Activated CD4-positive, alpha-beta T cell treated with anti-CD3 and anti-CD28 coated beads, Interleukin-2, Interleukin-4, amounts not matched to agents 100 ng/mL and 50 ng/mL, durations not matched to agents 16 hours and 8 hours (primary cell): ENCODE measurements around the gene ANTXR2.

Source experiments
- DNase-seq: peaks from one replicate; pipeline ENCODE4 v3.0.0-alpha.2; 2020; ENCODE audit warnings: low spot score

ANTXR2 gene

DNA sequence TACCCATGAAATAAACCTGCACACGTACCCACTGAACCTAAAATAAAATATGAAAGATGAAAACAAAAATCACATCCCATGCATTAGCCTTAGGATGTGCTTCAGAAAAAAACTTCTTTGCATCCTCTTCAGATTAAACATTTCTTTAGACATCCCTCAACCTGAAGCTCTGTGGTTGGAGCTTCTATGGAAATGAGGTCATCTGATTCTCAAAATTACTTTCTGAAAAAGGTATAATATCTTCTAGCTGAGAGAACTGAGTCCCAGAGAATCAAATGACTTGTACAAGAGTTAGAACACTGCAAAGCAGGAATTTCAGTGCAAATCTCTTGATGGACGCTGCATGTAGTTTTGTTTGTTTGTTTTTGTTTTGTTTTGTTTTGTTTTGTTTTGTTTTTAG is 19.1 kb upstream of the ANTXR2 start:
- no peak for DNase-seq

DNA sequence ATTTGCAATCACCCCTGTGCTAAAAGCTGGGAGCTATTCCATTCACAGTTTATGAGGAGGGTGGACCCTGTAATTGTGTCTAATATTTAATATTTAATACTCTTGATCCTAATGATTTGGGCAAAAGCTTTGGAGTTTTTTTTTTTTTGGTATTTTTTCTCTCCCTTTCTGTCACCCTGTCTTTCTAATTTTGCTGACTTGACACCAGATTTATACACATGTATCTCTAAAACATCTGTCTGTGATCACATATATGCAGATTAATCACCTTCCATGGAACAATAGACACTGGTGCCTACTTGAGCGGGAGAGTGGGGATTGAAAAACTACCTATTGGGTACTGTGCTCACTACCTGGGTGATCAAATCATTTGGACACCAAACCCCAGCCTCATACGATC is 18.7 kb upstream of the ANTXR2 start:
- DNase-seq: no peak

DNA sequence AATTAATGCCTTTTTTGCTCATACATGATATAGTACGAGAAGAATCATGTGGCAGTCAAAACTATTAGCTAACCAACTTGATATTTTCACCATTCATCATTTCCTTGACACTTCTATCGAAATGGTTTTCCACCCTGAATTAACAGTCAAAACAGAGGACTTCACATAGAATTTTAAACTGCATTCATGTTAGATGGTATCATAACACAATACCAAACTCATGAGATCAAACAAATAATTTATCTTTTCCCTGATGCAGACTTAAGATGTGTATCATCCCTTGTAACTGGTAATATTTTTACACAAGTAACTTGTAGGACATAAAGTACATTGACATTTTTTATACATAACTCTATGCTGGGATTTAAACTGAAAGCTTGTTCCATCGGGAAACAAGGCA is 18.2 kb upstream of the ANTXR2 start:
- no peak for DNase-seq

DNA sequence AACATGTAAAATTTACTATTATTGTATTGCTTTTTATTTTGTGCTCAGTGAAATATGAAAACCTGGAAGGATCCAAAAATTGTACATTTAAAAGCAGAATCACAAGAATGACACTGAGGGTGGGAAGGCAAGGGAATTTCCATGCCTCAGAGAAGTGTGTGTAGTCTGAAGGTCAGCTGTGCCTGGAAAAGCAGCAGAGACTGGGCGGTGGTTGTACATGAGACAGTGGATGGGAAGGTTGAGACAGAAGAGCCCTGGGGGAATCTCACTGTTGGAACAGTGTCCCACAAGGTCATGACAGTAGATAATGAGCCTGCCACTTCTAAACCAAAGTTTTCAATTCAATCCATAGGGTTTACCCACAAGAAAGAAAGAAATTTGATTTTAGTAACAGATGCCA is 17.1 kb upstream of the ANTXR2 start:
- DNase-seq: no peak

DNA sequence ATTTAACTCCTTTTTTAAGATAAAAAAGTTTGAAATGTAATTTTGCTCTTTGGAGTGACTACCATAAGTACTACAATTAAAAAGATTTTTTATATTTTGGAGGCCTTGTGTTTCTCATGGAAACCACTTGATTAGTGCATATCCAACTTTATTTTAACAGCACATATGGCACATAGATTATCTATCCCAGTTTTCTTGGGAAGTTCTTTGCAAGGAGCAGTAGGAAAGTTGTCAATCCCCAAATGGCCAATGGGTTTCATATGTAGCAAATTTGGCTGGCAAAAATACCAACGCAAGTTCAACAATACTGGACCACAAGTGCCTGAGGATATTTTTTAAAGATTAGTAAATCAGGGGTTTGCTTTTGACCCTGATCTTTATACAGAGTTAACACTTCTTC is 15.4 kb upstream of the ANTXR2 start:
- DNase-seq: no peak

DNA sequence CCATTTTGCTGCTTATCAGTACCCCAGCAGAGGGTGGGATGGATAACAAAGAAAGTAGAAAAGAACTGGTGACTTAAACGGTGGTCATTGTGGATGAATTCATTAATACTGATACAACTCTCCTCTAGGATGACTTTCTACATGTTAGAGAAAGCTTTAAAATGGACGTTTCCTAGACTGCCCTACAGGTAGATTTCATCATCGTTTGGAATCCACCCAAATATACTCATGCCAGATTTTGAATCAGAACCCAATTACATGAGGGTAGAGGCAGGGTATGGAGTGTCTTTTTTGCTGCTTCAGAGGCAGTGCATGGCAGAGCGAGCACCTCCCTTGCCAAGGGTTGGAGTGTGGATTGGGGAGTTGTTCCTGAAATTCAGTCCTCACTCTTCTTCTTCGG is 13.3 kb upstream of the ANTXR2 start:
- no peak for DNase-seq

DNA sequence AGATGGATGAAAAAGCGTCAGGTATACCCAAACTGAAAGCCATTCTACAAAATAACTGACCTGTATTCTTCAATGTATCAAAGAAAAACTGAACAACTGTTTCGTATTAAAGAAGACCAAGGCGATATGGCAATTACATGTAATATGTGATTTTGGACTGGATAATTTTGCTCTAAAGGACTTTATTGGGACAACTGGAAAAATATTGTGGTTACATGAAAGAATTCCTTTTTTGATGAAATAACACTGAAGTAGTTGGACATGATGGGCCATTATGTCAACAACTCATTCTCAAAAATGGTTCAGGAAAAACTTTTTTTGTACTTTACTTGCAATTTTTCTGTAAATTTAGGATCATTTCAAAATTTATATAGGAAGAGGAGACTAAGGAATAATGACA is 12.1 kb upstream of the ANTXR2 start:
- DNase-seq: no peak

DNA sequence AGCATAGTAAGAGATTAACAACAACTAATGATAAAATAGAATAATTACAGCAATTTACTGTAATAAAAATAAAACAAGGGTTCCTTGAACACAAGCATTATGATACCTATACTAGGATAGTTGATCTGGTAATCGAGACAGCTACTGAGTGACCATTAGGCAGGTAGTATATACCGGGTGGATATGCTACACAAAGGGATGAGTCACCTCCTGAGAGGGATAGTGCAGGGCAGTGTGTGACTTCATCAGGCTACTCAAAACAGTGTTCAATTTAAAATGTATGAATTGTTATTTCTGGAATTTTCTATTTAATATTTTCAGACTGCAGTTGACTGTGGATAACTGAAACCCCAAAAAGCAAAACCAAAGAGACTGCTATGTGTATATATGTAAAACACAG is 9.7 kb upstream of the ANTXR2 start:
- no peak for DNase-seq

DNA sequence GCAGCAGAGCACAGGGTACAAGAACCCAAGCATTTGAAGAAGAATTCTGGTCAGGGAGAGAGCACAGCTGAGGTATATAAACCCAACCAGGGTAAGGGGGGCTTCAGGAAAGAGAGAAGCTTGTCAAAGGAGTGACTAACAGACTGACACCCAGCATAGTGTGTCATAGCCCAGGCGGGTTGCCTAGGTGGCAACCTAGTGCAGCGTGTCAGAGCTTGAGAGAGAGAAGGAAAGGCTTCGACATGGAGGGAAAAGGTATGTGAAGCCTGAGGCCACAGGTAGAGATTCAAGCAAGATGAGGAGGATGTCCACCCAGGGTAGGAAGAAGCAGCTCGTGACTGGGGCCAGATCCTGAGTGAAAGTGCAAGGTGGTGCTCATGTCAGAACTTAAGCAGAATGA is 8.5 kb upstream of the ANTXR2 start:
- no peak for DNase-seq

DNA sequence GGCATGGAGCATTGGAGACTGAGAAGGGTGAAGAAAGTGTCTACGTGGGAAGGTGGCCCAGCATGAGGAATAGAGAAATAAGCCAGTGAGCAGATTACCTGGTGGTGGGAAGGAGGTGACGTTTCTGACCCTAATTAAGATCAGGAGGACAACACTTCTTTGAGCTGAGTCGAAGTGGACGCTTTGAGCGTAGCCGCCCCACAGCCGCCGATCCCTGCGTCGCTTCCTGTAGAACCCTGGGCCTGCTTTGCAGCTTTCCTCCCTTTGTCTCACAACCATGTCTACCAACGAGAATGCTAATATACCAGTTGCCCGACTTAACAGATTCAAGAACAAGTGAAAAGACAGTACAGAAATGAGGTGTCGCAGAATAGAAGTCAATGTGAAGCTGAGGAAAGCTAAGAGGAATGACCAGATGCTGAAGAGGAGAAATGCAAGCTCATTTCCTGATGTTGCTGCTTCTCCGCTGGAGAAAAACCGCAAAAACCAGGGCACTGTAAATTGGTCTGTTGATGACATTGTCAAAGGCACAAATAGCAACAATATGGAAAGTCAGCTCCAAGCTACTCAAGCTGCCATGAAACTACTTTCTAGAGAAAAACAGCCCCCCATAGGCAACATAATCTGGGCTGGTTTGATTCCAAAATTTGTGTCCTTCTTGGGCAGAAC is 6.4 kb upstream of the ANTXR2 start:
- no peak for DNase-seq

DNA sequence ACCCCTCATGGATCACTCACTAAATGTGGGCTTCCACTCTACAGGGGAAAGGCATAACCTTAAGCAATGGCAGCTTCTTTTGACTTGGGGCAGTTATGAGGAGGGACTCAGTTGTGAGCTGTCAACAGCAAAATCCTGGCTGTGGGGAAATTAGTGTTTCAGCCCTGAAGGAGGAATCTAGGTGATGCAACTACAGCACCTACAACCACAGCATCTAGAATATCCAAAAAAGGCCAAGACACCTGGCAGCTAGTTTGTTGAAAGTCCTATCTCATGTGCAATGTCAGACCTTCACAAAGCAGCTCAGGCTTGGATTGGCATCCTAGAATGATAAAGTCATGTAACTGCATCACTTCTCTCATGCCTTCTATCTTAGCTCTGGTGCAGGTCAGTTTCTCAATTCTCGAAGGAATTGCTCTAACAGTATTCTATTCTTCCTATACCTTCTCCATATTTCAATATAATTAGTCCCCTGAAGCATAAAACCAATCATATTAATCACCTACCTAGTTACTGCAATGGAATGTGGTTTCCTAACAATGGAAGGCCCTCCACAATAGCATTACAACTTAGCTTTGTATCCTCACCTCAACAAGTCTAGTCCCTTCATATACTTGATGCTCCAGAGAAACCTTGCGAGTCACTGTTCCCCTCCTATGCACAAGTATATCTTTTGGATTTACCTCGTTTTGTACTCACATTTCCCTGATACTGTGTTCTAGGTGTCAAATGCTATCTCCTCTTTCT is 5.5 kb upstream of the ANTXR2 start:
- DNase-seq: no peak

DNA sequence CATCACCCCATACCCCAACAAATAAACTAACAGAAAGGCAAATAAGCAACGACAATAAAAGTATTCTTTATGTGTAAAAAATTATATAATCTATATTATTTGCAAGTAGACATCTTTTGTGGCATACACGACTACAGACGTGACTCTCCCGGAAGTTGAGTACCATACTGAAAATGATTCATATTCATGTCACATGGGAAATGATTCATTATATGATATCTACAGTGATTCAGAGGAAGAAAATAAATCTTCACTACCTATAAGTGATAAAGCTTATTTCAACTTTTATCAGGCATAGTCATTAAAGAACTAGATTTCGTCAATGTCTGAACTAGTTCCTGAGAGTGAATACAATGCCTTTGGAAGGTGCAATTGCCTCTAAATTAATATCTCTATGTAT is 4.6 kb upstream of the ANTXR2 start:
- DNase-seq: peak; percentile 81

DNA sequence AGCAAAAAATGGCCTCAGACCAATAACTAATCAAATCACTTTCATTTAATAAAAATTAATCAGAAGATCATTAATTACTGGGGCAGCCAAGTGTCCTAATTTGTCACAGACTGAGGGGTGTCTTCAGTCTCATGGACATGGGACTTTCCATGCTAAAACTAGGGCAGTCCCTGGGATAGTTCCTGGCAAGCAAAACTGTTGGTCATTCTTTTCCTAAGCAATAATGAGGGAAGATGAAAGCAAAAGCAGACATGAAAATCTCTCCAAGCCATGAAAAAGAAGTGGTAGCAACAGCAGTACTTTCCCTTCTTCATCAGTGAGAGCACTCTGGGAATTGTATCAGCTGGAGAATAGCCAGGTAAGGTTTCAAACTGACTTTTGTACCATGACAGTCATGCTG is 3.7 kb upstream of the ANTXR2 start:
- DNase-seq: no peak

DNA sequence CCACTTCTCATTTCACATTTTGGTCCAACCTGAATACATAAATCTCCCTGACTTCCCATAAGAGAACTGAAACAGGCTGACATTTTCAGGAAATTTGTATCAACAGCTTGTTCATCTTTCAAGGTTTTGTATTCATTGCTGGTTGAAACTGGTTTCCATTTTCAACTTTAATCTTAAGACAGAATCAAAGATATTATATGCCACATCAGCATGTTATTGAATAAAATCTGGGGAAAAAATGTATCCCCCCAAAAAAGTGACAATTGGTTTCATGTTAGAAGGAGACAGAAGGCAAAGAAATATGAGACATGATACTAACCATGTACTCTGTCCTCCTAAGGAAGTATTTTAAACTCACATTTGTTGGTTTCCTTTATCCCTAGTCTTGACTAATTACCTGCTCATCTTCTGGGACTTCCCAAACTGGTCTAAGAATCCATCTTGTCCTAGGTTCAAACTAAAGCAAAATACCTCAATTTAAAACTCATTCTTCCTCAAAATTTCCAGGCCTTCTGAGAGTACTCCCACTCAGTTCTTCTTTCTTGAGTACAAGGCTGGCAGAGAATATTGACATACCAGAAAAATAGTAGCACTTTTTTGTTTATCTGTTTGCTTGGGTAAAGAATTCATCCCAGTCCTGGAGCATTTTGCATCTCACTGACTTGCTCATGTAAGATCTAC is 3.1 kb upstream of the ANTXR2 start:
- DNase-seq: no peak

DNA sequence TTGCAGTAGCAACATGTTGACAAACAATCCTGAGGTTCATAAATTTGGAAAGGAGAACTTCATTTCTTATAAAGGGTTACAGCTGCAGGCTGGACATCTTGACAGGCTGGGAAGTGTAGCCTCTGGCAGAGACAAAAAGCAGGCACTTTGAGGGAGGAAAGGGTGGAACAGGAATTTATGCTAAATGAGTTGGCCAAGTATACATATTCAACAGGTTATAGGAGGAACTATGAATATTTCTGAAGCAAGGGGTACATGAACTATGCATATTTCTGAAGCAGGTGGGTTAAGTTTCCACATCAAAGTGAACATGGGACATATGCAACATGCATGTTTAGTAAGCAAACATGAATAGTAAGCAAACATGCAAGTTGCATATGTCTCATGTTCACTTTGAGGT is 1.6 kb upstream of the ANTXR2 start:
- no peak for DNase-seq

DNA sequence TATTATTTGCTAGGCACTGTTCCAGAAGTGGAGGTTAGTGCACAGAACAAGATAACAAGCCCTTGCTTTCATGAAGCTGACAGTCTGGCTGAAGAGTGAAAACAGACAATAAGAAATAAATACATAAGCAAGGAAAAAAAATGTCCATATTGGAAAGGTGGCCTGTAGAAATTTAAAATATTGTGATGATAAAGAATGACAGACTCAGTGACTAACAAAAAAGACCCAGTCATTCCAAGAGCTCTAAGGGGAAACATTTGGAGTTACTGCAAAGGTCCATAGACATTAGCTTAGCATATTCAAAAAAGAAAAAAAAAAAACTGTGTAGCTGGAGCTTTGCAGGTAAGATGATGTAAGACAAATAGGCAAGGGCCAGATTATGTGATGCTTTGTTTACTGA is 1.0 kb upstream of the ANTXR2 start:
- DNase-seq: no peak

DNA sequence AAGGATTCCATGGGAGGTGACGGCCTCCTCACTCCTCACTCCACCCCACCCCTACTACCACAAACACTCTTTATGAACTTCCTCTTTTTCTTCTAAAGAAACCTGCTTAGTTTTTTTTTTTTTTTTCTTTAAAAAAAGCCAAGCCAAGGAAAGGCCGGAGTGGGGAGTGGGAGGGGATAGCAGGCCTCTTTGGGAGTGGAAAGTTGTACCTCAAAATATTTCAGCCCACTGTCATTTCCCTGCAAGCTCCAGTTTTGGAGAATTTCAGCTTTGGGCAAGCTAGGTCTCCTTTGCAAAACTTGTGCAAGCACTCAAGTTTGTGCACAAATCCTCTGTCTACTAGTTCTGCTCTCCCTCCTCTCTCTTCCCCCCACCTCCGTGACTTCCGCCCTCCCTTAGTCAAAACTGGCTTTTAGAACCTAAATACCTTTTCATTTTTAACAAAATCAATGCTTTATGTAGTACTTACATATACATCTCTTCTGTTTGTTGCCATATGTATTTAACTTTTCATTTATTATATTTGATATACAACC is 512 bp upstream of the ANTXR2 start:
- DNase-seq: peak; percentile 61

DNA sequence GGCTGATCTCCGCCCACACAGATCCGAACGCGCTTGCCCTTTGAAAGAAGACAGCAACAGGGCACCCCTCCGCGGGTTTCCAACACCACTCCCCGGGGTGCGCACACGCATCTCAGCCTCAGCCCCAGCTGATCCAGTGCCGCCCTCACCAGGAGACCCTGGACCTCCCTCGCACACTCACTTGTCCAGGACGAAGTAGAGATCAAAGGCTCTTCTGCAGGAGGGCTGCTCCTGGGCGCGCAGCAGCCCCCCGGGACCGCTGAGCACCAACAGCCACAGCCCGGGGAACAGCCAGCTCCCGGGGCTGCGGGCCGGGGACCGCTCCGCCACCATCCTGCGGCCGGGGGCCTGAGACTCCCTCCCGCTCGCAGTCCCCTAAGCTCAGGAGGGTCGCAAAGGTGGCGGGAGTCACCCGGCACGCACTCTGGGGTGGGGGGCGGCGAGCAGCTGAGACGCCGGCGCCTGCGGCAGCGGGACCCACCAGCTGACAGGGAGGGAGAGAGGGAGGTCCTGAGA is 743 bp downstream of the ANTXR2 start:
- DNase-seq: no peak

DNA sequence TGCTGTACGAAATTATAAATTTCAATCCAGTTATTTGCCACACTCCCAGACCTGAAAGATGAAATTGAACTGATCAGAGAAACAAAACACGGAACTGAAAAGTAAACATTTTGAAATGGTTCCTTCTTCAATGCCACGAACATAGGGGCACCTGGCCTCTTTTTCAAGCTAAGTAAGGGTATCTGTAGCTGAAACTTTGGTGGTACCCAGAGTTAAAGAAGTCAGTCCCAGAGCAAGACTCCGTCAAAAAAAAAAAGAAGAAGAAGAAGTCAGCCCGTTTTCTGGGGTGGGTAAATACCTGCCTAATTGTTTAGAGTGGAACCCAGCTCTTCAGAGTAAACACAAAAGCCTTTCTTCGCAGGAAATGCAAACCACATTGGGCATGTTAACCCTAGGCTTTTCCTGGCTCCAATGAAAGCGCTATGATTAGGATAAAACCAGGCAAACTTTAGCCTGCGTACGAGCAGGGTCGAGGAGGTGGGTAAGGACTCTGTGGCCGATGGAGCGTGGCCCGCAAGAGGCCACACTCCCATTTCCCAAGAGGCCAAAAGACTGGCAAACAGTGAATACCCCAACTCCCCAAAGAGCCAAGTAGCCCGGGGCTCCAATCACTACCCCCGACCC is 1.3 kb downstream of the ANTXR2 start:
- no peak for DNase-seq

DNA sequence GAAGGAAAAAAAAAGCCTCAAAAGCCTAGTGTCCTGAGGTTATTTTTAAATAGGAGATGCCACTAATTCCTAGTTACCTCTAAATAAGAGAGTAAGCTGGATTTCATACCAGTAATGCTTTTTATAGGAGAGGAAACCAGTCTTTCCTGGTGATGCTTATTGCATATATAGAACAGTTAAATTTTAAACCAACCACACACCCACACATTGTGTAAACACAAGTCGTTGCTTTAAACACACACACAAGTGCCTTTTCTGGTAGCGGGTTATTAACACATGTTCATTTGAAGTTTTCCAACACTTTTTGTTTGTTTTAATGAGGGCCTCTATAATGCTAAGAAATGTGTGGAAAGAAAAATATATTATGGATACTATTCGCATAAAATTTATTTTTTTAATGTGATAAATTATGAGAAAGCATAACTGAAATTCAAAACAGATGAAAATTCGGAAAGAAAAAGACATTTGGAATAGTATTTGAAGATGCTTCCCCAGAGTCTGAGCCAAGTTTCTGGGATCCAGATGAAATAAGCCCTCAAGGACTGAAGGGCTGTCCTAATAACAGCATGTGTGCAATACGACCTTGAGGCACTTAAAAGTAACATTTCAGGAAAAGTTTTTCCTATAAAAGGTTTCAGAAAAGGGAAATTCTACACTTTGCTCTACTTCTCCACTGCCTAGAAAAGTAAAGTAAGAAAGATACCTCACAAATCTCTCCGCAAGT is 2.0 kb downstream of the ANTXR2 start:
- DNase-seq: no peak

DNA sequence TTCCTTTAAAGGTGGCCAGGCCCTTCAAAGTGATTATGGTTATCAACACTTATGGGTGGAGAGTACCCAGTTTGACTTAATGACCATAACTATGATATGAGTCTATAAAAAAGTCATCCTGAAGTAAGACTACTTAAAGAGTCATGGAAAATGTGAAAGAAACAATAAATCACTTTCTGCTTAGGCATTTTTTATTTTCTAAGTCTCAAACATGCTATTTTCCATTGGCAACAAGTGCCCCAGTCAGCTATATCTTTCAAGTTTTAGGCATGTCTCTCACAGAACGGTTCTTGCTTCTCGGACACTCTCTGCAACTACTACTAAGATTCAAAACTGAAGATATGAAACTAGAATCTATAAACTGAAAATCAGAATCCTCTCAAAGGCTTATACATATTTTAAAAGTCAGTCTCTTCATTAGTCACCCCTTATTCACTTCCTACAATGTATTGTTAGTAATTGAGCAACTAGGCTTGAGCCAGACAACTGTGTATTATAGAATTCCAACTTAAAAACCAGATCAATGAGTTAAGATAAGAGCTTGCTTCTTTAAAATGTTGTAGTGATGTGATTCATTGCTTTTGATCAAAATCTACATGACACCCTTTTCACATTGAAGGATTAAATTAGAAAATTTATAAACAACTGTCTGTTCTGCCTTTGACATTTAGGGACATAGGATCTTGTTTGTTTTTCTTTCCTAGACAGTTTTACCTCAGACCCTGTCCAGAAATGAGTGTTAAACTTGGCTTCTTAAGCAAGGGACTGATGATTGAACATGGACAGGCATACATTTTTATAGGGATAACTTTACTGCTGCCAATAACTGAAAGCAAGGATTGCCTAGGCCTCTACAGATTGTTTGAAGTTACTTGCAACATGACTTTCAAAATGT is 2.9 kb downstream of the ANTXR2 start:
- DNase-seq: no peak
